ENCODE results near the gene CHAMP1. TPM values are rescaled to one million over a fixed set of nuclear protein-coding genes. Genes with fewer than 3 reads are reported as not detected.
"Not testable (repeated sequence)": the region's sequence is repeated elsewhere in the genome, so short reads cannot be mapped to it uniquely, and the experiment has no call there.

The CHAMP1 gene
- total RNA-seq, 1 experiment from 2014 or later = 13.9 TPM

DNA sequence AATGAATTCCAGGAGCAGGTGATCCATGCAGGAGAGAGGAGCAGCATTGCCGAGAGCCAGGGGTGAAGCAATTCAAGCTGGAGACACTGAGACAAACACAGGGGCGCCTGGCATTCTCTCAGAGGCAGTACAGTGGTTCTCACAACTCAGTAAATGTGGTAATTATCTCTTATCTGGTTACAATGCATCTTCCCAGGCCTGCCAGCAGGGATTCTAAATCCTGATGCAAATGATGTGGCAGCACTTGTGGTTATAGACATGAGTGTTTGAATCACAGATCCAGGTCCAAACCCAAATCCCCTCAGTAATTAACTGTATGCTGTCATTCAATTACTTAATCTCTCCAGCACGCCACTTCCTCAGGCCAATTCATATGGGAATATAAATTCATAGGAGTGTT, 19.6 kb downstream of the CHAMP1 start:
- not testable (repeated sequence) for DNase-seq (ENCODE audit: low spot score)

DNA sequence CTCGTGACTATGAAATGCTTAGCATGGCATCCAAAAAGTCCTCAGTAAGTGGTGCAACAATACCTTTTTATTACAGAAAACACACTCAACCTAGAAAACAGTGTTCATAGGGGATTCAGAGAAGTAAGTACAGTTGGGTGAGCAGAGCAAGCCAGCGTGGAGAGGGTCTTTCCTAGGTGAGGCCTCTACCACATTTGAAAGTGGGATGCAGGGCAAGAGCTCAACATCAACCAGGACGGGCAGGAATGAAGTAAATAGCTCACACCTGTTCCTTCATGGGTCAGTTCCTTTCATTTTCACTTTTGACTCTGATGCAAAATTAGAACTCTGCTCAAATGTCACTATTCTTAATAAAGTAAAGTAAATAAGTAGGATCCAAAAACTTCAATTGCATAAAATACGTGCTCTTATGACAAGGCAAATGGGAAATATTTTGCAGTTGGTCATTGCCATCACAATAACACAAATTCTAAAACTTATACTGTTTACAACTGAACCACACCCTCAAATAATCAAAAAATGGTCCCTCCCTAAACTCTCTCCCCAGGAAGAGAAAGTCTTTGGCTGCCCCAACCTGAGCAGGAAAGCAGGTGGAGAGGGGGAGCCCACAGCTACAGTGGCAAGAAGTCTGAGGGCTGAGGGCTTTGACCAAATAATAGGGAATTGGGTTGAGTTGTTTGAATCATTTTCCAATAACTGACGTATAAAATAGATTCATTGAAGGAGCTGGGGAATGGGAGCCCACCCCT, 20.2 kb downstream of the CHAMP1 start:
- DNase-seq (ENCODE audit: low spot score) = no peak

DNA sequence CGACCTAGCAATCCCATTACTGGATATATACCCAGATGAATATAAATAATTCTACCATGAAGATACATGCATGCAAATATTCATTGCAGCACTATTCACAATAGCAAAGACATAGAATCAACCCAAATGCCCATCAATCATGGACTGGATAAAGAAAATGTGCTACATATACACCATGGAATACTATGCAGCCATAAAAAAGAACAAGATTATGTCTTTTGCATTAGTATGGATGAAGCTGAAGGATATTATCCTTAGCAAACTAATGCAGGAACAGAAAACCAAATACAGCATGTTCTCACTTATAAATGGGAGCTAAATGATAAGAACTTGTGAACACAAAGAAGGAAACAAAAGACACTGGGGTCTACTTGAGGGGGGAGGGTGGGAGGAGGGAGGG, 22.2 kb downstream of the CHAMP1 start:
- DNase-seq (ENCODE audit: low spot score) = not testable (repeated sequence)

DNA sequence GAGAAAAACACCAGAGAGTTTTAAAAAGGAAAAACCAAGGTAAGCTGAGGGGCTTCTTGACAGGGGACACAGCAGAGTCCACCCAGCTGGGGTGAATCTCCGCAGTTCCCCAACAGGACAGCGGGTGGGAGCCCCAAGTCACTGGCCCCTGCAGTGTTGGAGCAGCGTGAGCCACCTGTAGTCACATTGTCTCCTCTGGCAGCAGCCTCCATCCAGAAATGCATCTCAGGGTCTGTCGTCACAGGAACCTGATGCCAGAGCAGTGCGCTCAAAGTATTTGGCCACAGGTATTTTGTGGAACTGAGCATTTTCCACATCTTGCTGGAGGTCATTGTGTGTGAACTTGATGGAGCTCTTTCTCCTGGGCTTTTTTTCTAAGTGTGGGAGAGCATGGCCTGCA, 24.7 kb downstream of the CHAMP1 start:
- no peak for DNase-seq (ENCODE audit: low spot score)

DNA sequence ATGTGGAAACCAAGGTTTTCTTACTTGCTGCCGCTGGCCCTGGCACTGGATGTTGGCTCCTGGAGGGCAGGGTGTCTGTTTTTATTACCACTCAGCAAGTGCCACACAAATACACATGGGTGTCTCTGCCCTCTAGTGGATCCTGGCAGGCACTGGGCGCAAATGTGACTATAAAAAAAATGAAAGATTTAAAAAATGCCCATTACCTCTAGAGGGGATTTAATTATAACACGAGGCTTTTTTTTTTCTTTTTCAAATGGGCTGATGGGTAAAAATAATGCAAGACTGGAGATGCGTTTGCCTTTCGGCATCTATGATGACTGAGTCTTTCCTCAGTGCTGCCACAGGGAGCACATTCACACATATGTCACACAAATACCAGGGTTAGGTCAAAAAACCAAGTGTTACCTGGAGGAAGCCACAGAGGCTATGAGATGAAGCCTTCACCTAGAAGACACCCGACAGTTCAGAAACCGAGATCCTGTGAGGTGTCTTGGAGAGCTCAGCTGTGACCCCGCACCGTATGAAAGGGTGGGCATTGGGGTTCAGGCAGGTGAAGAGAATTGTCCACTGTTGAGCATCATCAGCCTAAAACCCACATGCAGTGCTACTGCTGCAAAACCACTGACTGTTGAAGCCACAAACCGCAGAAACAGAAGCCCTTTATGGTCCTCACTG, 25.7 kb downstream of the CHAMP1 start:
- DNase-seq (ENCODE audit: low spot score) = peak; percentile 38

DNA sequence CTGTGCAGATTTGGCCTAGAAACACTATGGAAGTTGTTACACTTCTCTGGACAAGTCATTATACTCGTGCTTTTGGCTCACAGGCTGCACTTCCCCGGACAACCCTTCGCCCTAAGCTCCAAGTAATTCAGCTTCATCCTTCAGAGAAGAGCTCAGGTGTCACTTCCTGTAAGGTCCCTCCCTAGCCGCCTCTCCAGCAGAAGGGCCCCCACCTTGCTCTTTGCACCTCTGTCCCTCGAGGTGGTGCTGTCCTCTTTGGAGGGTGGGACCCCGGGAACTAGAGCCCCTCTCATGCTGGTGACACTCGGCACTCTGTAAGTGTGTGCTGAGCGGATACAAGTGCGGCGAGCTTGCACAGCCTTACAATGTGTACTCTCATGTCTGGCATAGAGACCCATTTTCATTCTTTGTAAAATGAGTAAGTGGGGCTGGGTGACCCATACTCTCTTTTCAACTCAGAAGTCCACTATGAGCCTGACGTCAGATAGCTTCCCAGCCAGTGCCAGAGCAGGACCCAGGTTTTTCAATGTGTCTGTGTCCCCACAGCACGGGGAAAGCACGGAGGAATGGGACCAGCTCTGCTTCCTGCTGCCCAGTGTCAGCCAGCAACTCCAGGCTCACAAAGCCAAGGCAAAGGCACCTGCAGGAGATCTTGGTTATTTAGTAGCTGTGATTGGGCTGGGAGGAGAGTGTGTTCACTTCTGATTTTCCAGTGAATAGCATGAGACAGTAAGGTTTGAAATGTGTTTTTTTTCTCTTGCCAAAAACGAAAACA, 26.9 kb downstream of the CHAMP1 start:
- no peak for DNase-seq (ENCODE audit: low spot score)

DNA sequence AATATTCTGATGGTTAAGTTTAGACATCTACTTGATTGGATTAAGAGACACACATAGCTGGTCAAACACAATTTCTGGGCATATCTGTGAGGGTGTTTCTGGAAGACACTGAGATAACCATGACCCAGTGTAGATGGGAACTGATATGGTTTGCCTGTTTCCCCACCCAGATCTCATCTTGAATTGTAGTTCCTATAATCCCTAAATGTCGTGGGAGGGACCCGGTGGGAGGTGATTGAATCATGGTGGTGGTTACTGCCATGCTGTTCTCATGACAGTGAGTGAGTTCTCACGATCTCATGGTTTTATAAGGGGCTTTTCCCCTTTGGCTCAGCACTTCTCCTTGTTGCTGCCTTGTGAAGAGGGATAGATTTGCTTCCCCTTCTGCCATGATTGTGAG, 33.0 kb downstream of the CHAMP1 start:
- not testable (repeated sequence) for DNase-seq (ENCODE audit: low spot score)

DNA sequence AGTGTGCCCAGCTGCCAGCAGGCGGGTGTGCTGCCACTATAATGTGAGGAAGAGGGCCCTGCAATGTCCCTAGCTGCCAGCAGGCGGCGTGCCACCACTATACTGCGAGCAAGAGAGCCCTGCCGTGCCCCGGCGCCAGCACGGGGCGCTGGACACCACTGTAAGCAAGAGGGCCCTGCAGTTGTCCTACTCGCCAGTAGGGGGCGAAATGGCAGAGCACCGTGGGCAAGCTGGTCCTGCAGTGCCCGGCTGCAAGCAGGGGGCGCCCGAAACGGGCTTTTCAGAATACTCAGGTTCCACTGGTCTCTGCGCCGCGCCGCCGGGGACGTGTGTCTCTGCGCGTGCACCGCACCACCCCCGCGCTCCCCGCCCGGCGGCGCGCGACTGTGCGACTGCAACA, 38.5 kb downstream of the CHAMP1 start:
- DNase-seq (ENCODE audit: low spot score) = peak; percentile 23

DNA sequence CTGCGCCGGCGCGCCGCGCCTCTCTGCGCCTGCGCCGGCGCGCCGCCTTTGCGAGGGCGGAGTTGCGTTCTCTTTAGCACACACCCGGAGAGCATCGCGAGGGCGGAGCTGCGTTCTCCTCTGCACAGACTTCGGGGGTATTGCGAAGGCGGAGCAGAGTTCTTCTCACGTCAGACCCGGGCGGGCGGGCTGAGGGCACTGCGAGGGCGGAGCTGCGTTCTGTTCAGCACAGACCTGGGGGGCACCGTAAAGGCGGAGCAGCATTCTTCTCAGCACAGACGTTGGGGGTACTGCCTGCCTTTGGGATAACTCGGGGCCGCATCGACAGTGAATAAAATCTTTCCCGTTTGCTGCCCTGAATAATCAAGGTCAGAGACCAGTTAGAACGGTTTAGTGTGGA, 39.1 kb downstream of the CHAMP1 start:
- not testable (repeated sequence) for DNase-seq (ENCODE audit: low spot score)

Other genes starting within 250 kb of the CHAMP1 start
- gene RASA3, start 181.9 kb upstream of the CHAMP1 start, total RNA-seq (2014; rRNA removed; shearing (Covaris generic)) = 6.3 and 7.1 TPM in 2 replicates
- gene CFAP97D2, start 135.2 kb upstream of the CHAMP1 start, total RNA-seq (2014; rRNA removed; shearing (Covaris generic)) = not detected in 2 replicates
- gene CDC16, start 79.6 kb upstream of the CHAMP1 start, total RNA-seq (2014; rRNA removed; shearing (Covaris generic)) = 17.0 and 17.6 TPM in 2 replicates
- 6.8 and 10.4 TPM in 2 replicates for gene UPF3A, start 32.9 kb upstream of the CHAMP1 start, total RNA-seq (2014; rRNA removed; shearing (Covaris generic))